ENCODE measurements around the gene FHOD1. TPM values are rescaled to one million over a fixed set of nuclear protein-coding genes. Genes with fewer than 3 reads are reported as not detected.

Gene FHOD1
- total RNA-seq, 2 donors from 2014 or later, result 45.1 to 48.6 TPM

DNA sequence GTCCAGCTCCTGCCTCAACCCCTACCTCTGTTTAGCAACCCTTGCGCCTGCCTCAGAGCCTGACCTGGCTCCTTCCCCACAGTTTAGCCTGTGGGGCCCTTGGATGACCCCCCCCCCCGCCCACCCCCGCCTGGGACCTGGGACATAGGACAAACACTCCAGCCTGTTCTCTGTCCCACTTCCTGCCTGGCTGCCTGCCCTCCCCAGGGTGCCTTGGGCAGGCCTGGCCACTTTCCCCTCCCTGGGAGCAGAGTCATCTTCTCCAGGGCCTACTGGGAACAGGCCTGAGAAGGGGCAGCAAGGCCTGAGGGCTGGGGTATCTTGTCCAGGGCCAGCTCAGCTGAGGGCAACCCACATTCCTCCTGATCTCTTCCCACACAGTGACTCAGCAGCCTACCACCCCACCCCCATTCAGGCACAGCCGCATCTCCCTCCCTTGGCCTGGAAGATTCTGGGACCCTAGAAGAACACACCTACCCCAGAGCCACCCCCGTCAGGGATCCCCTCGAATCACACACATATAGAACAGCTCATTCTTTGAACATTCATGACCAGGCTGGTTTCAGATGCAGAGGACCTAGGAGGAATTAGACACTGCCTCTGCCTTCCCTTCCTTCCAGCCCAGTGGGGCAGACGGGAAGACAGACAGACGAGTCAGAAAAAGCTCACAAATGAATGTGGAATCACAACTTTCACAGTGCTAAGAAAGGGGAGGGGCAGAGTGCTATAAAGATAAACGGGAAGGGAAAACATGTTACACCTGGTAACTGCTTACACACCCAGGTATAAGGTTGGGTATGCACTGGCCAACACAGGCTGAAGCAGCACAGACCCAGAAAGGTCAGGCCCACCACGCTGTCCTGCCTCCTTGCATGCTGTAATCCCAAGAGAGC, 6.0 kb downstream of the FHOD1 start:
- Mint-ChIP-seq H3K4me1 (peaks cover 34% of the 10 kb centered on the region), H3K27me3 (no peaks in the 10 kb centered on the region), H3K27ac (peak overlapping the region; percentile 95), H3K36me3 (ENCODE audit: low read depth) (peaks cover under 1% of the 10 kb centered on the region), H3K4me3 (no peak overlapping the region)
- ATAC-seq, result no peak
- no peaks in the 10 kb centered on the region for H3K9me3 ChIP-seq (ENCODE audit: control insufficient read depth, low read length, poor library complexity, severe bottlenecking)
- DNase-seq, result no peak

DNA sequence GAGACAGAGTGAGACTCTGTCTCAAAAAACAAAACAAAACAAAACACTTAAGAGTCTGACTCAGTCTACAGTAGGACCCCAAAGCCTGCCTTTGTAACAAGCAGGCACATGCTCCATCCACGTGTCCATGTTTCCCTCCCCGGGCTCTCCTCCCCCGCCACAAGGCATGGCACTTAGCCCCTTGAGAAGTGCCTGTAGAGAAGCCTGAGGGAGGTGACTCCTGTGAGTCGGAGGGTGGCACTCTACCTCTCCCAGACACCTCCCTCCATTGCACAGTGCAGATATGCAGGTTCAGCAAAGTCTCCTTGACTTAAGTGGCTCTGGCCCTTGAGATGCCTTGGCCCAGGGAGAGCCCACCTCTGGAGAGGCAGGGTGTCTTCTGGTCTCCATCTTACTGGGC, 6.8 kb downstream of the FHOD1 start:
- no peaks in the 10 kb centered on the region for H3K9me3 ChIP-seq (ENCODE audit: control insufficient read depth, low read length, poor library complexity, severe bottlenecking)
- DNase-seq, result no peak
- no peaks in the 10 kb centered on the region for H3K27me3 Mint-ChIP-seq
- H3K27ac Mint-ChIP-seq, result peak overlapping the region; percentile 65
- H3K4me3 Mint-ChIP-seq, result no peak overlapping the region
- no peak for ATAC-seq
- H3K4me1 Mint-ChIP-seq, result peaks cover 38% of the 10 kb centered on the region
- H3K36me3 Mint-ChIP-seq (ENCODE audit: low read depth), result peaks cover 4% of the 10 kb centered on the region

DNA sequence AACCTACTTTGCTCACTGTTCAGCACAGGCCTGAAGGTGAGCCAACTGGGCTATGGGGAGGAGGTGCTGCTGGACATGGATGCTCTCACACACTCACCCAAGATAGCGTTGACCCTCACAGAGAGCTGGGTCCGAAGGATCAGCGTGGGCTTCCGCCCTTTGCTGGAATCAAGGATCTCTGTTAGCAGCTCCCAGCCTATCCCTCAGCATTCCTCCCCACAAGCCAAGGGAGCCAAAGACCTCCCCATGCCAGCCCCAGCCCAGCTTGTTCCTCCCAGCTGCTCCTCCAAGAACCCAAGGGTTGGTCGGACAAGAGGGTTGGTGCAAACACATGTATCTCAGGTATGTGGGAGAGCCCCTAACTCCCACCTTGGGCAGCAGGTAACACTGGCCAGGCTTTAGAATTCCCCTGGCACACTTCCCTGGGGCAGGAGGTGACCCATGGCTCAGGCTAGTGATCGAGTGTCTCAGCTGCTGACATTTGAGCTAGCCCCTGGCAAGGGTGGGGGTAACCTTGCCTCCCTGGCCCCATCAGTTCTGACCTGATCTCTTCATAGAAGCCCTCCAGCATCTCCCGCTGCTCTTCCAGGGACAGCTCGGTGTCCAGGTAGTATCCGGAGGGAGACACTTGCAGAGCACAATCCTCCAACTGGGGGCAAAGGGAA, 8.3 kb downstream of the FHOD1 start:
- H3K27ac Mint-ChIP-seq, result peak overlapping the region; percentile 96
- peaks cover 4% of the 10 kb centered on the region for H3K36me3 Mint-ChIP-seq (ENCODE audit: low read depth)
- no peak overlapping the region for H3K4me3 Mint-ChIP-seq
- DNase-seq (no peak), ATAC-seq (no peak)
- H3K9me3 ChIP-seq (ENCODE audit: control insufficient read depth, low read length, poor library complexity, severe bottlenecking), result no peaks in the 10 kb centered on the region
- H3K4me1 Mint-ChIP-seq, result peaks cover 24% of the 10 kb centered on the region
- H3K27me3 Mint-ChIP-seq, result no peaks in the 10 kb centered on the region

DNA sequence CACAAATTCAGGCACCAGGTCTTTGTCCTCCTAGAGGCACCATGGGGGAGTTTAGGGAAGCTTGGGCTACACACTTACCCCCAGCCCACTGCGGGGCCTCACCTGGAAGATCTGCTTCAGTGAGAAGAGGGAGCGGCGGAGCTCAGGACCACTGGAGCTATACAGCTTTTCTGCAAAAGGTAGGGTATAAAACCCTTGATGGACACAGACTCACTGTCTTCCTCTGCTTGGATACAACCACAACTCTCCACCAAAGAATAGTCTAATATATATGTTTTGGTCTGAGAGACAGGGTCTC, 9.1 kb downstream of the FHOD1 start:
- Mint-ChIP-seq H3K36me3 (ENCODE audit: low read depth) (peaks cover 4% of the 10 kb centered on the region), H3K27me3 (no peaks in the 10 kb centered on the region), H3K27ac (peak overlapping the region; percentile 96), H3K4me3 (no peak overlapping the region), H3K4me1 (peaks cover 22% of the 10 kb centered on the region)
- no peaks in the 10 kb centered on the region for H3K9me3 ChIP-seq (ENCODE audit: control insufficient read depth, low read length, poor library complexity, severe bottlenecking)
- DNase-seq, result no peak
- no peak for ATAC-seq

DNA sequence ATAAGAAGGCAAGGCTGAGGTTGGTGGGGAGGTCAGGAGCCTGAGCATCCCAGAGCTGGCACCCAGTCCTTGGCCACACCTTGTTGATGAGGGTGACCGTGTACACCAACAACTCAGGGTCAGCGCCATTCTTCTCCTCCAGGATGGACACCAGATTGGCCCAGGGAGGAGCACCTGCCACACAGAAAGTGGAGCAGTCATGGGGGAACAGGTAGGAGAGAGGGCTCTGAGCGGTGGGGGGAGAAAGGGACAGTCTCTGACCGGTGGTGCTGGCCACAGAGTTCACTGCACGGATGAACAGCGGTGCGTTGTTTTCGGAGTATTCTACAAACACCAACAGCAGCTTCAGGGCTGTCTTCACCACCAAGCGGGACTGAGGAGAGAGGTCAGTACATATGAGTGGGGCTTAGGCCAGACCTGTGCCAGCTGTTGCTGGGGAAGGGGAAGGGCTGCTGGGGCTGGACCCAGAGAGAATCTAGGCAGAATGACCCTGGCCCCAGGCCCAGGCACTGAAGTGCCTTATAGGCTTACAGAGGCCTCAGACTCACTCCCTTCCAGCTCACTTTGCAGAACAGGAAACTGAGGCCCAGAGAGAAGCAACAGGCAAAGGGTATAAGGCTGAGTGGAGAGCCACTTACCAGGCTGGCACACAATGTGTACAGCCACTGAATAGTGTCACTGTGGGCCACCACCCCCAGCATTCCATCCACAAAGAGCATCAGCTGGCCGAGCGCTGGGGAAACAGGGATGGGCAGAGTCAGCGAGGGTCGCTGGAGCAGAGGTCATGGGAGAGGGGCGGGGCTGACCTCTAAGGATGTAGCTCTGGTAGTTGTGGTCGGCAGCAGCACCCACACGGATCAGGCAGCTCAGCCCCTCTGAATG, 9.6 kb downstream of the FHOD1 start:
- Mint-ChIP-seq H3K4me3 (peak overlapping the region; percentile 67), H3K27ac (peak overlapping the region; percentile 96), H3K36me3 (ENCODE audit: low read depth) (peaks cover 4% of the 10 kb centered on the region), H3K27me3 (no peaks in the 10 kb centered on the region), H3K4me1 (peaks cover 22% of the 10 kb centered on the region)
- no peaks in the 10 kb centered on the region for H3K9me3 ChIP-seq (ENCODE audit: control insufficient read depth, low read length, poor library complexity, severe bottlenecking)
- no peak for DNase-seq
- ATAC-seq, result no peak

DNA sequence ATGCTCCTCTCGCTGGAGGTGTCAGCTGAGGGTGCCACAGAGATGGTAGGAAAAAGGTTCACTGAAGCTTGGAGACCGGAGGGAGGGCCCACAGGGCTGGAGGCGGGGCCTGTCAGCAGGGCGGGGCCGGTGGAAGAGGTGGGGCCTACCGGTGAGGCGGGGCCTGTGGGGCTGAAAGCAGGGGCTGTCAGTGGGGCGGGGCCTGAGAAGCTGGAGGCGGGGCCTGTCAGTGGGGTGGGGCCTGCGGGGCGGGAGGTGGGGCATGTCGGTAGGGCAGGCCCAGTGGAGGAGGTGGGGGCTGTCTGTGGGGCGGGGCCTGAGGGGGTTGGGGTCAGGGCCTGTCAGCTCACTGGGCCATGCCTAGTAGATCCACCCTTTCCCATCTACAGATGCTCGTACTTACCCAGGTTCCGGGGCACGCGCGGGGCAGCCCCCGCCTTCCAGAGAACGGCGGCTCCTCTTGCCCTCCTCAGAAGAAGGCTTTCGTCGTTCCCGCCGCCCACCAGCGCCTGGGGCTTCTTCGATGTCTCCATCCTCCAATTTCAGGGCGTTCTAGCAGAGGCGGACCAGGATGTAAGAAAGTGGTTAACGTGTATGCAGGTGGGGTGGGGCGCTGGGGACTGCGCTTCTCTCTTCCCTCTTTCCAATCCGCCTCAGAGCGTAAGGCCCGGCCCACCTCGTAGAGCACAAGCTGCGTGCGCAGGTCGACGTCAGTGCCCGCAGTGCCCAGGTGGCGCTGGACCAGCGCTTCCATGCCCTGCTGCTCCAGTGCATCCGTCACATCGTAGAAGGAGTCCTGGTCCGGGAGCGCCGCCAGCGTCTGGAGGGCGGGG, 10.5 kb downstream of the FHOD1 start:
- Mint-ChIP-seq H3K27me3 (no peaks in the 10 kb centered on the region), H3K27ac (peak overlapping the region; percentile 96), H3K4me3 (peak overlapping the region; percentile 95), H3K4me1 (peaks cover 19% of the 10 kb centered on the region), H3K36me3 (ENCODE audit: low read depth) (peaks cover 4% of the 10 kb centered on the region)
- DNase-seq (peak; percentile 71 to 83 (median 80)), ATAC-seq (peak; percentile 92)
- no peaks in the 10 kb centered on the region for H3K9me3 ChIP-seq (ENCODE audit: control insufficient read depth, low read length, poor library complexity, severe bottlenecking)

DNA sequence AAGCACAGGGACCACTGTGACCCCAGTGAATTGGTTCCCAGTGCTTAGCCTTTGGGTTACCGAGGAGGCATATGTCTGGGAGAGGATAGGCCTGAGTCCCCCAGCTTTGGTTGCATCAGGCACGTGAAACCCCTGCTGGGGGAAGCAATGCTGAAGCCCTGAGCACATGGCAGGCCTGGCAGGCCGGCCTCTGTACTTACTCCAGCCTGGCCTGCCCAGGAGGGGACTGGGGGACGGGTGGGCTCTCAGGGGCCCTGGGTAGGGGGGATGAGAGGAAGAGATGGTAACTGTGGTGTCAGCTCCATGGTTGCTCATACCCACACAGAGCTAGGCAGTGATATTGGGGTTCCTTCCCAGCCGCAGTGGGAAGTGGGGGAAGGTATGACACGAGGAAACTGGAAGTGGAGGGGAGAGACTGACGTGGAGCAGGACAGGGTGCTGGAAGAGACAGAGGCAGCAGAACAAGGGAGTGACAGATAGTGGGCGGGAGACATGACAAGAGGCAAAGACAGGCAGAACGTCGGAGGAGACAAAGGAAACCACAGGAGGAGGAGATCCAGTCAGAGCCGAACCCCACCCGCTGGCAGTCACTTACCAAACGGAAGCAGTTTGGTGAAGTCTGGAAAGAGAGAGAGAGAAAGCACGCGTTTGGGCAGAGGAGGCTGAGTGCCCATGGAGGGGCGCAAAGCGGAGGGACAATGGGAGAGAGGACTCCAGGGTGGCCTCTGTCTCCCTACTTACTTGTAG, 11.3 kb downstream of the FHOD1 start:
- Mint-ChIP-seq H3K4me3 (peak overlapping the region; percentile 95), H3K27ac (peak overlapping the region; percentile 96), H3K4me1 (peaks cover 14% of the 10 kb centered on the region), H3K36me3 (ENCODE audit: low read depth) (peaks cover 4% of the 10 kb centered on the region), H3K27me3 (no peaks in the 10 kb centered on the region)
- no peaks in the 10 kb centered on the region for H3K9me3 ChIP-seq (ENCODE audit: control insufficient read depth, low read length, poor library complexity, severe bottlenecking)
- DNase-seq, result peak; percentile 30 to 62 (median 45)
- peak; percentile 85 for ATAC-seq

DNA sequence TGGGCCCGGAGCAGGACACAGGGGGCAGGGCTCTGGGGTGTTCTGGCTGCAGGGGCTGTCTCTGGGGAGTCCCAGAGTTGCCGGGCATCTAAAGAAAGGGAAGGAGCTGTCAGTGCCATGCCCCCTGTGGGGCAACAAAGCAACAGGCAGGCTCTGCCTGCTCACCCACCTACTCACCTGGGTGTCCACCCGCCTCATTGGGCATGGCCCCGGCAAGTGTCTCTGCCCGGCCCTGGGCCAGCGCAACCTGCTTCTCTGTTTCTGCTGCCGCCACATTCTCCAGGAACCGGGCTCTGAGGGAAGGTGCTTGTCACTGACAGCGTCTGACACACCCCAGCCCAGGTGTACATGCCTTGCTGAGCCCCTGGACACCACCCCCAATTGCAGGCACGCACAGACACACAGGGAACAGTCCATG, 13.1 kb downstream of the FHOD1 start:
- Mint-ChIP-seq H3K4me3 (no peak overlapping the region), H3K4me1 (peaks cover 15% of the 10 kb centered on the region), H3K27me3 (no peaks in the 10 kb centered on the region), H3K27ac (peak overlapping the region; percentile 96), H3K36me3 (ENCODE audit: low read depth) (peaks cover 4% of the 10 kb centered on the region)
- DNase-seq (no peak), ATAC-seq (no peak)
- no peaks in the 10 kb centered on the region for H3K9me3 ChIP-seq (ENCODE audit: control insufficient read depth, low read length, poor library complexity, severe bottlenecking)

DNA sequence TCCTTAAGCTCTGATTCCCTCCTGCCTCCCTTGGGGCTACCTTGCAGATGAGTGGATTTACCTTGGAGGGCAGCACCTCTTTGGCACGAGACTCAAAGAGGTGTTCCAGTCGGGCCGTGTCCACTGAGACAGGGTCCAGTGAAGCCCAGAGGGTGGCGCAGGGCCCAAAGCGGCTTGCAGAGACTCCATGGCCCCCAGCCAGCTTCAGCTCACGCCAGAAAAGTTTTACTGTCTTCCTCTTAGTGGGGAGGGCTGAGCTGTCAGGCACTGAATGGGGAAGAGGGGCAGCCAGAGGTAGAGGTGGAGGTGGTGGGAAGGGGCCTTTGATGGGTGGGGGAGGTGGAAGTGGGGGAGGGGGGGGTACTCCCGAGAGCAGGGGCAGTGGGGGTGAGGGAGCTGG, 13.7 kb downstream of the FHOD1 start:
- Mint-ChIP-seq H3K27ac (no peak overlapping the region), H3K4me1 (peaks cover 17% of the 10 kb centered on the region), H3K27me3 (no peaks in the 10 kb centered on the region), H3K36me3 (ENCODE audit: low read depth) (peaks cover 4% of the 10 kb centered on the region), H3K4me3 (peak overlapping the region; percentile 21)
- ATAC-seq (no peak), DNase-seq (no peak)
- no peaks in the 10 kb centered on the region for H3K9me3 ChIP-seq (ENCODE audit: control insufficient read depth, low read length, poor library complexity, severe bottlenecking)

DNA sequence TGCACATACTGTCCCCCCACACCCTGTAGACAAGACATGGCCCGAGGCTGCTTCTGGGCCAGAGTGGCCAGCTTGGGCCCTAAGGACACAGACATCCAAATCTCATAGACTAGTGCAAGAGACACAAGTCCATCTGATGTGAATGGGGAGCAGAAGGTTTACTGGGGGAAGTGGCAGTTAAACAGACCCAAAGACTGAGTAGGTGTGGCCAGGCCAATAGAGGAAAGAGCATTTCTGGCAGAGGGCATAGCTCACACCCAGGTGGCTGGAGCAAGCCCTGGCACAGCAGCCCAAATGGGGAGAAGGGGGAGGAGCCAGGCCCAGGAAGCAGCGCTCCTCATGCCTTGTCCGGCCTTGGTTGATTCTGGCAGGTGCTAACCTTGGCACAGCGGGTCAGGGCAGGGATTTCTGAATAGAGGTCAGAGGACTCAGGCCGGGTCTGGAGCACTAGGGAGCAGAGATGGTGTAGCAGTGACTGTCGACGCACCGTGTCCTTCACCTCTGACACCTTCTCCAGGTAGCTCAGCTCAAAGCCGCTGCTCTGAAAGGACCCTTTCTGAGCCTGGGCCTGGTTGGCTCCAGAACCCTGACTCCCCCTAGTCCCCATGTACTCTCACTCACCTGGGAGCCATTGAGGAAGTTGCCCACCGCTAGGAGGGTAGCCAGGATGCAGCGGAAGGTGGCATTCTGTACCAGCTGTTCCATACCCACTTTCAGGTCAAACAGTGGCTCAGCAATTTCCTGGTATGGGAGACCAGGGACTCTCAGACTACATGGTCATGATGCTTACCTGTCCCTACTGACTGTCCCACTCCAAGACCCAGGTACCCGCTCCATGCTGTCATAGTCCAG, 16.2 kb downstream of the FHOD1 start:
- Mint-ChIP-seq H3K36me3 (ENCODE audit: low read depth) (peaks cover 3% of the 10 kb centered on the region), H3K4me3 (no peak overlapping the region), H3K4me1 (peaks cover 24% of the 10 kb centered on the region), H3K27ac (no peak overlapping the region), H3K27me3 (no peaks in the 10 kb centered on the region)
- H3K9me3 ChIP-seq (ENCODE audit: control insufficient read depth, low read length, poor library complexity, severe bottlenecking), result no peaks in the 10 kb centered on the region
- no peak for DNase-seq
- no peak for ATAC-seq

DNA sequence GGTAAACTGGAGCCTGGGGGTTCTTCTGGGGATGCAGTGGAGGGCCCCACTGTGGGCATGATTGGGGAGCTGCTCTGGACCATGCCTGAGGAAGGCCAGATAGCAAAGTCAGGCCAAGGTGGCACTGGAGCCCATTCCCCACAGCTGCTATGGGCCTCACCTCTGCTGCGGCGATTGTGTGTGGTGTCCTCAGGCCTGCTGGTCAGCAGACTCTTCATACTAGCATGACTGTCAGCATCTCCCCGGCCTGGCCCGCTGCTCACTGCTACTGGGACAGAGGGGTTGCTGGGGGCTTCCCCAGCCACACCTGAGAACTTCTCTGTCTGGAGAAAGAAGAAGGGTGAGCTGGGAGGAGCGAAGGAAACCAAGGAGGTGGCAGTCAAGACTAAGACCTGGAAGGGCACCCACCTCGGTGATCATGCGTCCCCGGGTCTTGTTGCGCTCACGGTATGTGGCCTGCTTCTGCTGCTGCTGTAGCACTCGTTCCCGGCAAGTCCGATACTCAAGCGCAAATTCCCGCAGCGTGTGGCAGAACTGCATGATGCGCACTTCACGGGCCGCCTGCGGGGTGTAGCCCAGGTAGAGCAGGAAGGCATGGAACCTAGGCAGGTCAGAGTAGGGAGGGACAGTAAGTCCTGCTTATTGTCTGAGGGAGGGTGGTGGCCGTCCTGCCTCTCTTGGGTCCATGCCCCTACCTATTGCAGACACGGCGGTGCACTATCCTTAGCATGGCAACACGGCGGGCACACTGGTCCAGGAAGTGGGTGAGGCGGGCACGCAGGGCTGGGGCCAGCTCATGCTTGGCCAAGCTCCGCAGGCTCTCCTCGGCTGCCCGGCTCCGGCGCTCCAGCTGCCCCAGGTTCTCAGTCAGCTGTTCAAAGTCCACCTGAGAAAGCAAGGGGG, 17.1 kb downstream of the FHOD1 start:
- ATAC-seq, result no peak
- DNase-seq, result no peak
- Mint-ChIP-seq H3K27me3 (no peaks in the 10 kb centered on the region), H3K4me1 (peaks cover 31% of the 10 kb centered on the region), H3K36me3 (ENCODE audit: low read depth) (peaks cover 2% of the 10 kb centered on the region), H3K4me3 (peak overlapping the region; percentile 33), H3K27ac (no peak overlapping the region)
- no peaks in the 10 kb centered on the region for H3K9me3 ChIP-seq (ENCODE audit: control insufficient read depth, low read length, poor library complexity, severe bottlenecking)
